ENCODE results near the gene DCDC1.

DCDC1 gene

GRCh38 chr11:30837252-30837651 lies 532.3 kb downstream of the DCDC1 start:
- DNase-seq (ENCODE audit: low spot score), result no peak

- no peak for DNase-seq (ENCODE audit: low spot score)
These were observed 536.7 kb downstream of the DCDC1 start for GRCh38 chr11:30832831-30833230.

- no peak for DNase-seq (ENCODE audit: low spot score)
These were observed 538.9 kb downstream of the DCDC1 start for GRCh38 chr11:30830681-30831080.

- DNase-seq (ENCODE audit: low spot score), result no peak
These were observed 542.6 kb downstream of the DCDC1 start for GRCh38 chr11:30826911-30827310.

- DNase-seq (ENCODE audit: low spot score), result no peak
These were observed 543.8 kb downstream of the DCDC1 start for GRCh38 chr11:30825723-30826122.

GRCh38 chr11:30823119-30823518 lies 546.4 kb downstream of the DCDC1 start:
- DNase-seq (ENCODE audit: low spot score), result no peak

DNA sequence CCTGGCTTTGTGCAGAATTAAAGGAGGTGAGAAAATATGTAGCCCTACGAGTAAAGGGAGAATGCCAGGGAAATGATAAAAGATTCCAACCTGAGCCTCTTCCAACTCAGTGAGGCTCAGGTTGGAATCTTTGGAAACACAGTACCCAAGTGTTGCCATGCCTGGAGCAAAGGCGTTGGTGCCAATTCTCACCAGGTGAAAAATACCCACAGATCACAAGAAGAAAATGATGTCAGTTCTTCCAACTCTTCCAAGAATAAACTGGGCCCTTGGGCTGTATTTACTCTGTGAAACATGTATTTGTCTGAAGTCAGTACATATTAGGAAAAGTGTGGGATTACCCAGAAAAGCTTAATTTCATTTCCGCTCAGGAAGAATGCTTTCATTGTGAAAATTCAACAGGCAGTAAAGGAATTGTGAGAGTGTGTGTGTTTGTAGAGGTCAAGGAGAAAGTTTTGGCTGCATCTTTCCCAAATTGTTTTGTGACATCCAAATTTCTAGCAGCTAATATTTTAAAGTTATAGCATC lies 548.0 kb downstream of the DCDC1 start:
- DNase-seq (ENCODE audit: low spot score), result no peak

DNA sequence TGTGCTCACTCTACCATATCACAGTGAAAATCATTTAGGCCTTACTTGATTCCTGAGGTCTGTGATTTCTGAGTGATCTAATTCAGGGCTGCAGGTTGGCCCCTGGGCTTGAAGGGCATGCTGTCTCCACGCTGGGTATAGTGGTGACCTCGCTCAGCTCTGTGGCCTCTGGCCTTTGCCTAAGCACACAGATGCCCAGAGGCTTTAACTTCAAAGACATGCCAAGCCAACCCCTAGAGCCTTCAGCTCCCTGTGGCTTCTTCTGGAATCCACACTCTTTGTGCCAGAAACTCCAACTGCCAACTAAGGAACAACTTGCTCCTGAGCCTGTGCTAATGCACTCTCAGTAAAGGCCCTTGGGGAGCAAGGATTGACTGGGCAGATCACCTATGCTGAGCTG lies 550.8 kb downstream of the DCDC1 start:
- DNase-seq (ENCODE audit: low spot score), result no peak

DNA sequence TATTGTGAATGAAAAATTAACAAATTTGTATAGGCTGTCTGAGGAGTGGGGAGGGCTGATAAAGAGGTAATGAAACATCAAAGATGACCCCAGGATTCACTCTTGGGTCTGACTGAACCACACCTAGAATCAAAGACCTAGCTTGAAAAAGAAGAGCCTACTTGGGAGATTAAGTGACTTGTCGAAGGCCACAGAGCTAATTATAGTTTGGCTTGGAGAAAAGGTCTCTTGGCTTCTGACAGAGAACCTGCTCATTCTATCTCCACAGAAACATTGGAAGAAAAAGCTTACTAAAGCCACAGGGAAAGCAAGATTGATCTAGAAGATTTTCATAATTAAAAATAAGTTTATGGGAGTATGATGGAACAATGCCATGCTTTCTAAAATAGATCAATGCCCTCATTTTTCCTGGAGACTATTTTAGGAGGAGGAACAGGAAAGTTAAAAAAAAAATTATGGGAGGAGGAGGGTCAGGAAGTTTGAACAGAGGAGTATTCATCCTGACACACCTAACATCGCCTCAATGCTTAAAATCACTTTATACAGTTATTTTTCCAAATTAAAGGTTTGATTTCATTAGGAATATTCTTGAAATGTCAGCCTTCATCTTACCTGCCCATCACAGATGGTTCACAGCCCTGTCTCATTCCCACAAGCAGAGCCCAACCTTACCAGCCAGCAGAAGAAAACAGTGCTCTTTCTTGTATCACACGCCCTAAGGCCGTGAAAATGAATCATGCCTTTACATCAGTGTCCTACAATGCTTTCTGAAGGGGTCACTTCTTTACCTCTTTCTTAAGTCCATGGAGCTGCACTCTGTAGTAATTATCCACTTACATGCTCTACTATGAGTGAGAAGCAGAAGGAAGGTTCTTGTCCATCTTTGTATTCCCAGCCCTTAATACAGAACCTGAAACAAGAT lies 552.3 kb downstream of the DCDC1 start:
- DNase-seq (ENCODE audit: low spot score), result no peak

- no peak for DNase-seq (ENCODE audit: low spot score)
These were observed 553.9 kb downstream of the DCDC1 start for GRCh38 chr11:30815619-30816018.

GRCh38 chr11:30814737-30815136 lies 554.8 kb downstream of the DCDC1 start:
- DNase-seq (ENCODE audit: low spot score), result no peak

All from kidney capillary endothelial cell (primary cell).